Nephron (organoid): ENCODE results near the gene TIMM21.

Experiments
- H3K27ac Mint-ChIP-seq, 3 experiments: 2 replicates each; pipeline ENCODE4 v1.8.0; 2020; ENCODE audit warnings: mixed read lengths in 3 of 3, mild to moderate bottlenecking in 2 of 3, moderate library complexity in 1 of 3
- H3K27me3 Mint-ChIP-seq: 2 replicates; pipeline ENCODE4 v1.8.0; 2021; ENCODE audit warnings: low read depth, mild to moderate bottlenecking, moderate library complexity, mixed read lengths
- H3K36me3 Mint-ChIP-seq: 2 replicates; pipeline ENCODE4 v1.8.0; 2020; ENCODE audit warnings: low read depth, mixed read lengths
- H3K4me1 Mint-ChIP-seq: 2 replicates; pipeline ENCODE4 v1.8.0; 2020; ENCODE audit warnings: mixed read lengths
- H3K4me3 Mint-ChIP-seq, 3 experiments: 2 replicates each; pipeline ENCODE4 v1.8.0; 2020; ENCODE audit warnings: mild to moderate bottlenecking in 3 of 3, mixed read lengths in 3 of 3, moderate library complexity in 2 of 3
- H3K9me3 Mint-ChIP-seq: 2 replicates; pipeline ENCODE4 v1.8.0; 2020; ENCODE audit warnings: mixed read lengths
- TF ChIP-seq, protein P1 (sequence below), 3 experiments: fragments of 200-600 bp; sonication (generic); IDR thresholded peaks; one replicate each; pipeline ENCODE4 v1.5.0; 2021; ENCODE audit warnings: antibody characterized with exemption in 3 of 3; ENCODE audit not compliant: unreplicated experiment in 3 of 3

TIMM21 gene

DNA sequence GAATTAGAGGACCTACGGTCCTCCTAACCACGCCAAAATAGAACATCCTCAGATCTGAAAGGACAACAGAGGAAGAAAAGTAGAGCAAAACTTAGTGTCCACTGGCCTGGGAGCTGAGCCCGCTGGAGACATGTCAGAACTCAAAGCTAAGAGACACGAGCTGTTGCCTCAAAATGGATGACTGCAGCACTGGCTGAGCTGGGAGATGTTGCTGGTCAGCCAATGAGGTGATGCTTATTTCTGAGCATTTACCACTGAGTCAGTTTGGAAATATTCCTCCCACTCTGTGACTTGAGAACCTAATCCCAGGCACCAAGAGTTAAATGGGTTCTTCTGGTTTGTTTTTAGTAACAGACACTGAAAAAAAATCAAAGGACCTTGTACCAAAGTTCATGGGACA is 33.3 kb upstream of the TIMM21 start:
- H3K9me3 Mint-ChIP-seq = peaks cover 17% of the 10 kb centered on the region
- H3K36me3 Mint-ChIP-seq = peaks cover 12% of the 10 kb centered on the region
- peaks cover 23% of the 10 kb centered on the region for H3K4me1 Mint-ChIP-seq
- TF ChIP-seq, protein P1, sequence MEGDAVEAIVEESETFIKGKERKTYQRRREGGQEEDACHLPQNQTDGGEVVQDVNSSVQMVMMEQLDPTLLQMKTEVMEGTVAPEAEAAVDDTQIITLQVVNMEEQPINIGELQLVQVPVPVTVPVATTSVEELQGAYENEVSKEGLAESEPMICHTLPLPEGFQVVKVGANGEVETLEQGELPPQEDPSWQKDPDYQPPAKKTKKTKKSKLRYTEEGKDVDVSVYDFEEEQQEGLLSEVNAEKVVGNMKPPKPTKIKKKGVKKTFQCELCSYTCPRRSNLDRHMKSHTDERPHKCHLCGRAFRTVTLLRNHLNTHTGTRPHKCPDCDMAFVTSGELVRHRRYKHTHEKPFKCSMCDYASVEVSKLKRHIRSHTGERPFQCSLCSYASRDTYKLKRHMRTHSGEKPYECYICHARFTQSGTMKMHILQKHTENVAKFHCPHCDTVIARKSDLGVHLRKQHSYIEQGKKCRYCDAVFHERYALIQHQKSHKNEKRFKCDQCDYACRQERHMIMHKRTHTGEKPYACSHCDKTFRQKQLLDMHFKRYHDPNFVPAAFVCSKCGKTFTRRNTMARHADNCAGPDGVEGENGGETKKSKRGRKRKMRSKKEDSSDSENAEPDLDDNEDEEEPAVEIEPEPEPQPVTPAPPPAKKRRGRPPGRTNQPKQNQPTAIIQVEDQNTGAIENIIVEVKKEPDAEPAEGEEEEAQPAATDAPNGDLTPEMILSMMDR (IDR thresholded peaks at IDR 0.05; ENCODE audit: unreplicated experiment in 3 of 3) = no peak
- peak overlapping the region in 2 of 3 experiments; percentile 24 for H3K27ac Mint-ChIP-seq
- H3K27me3 Mint-ChIP-seq = no peaks in the 10 kb centered on the region
- no peak overlapping the region for H3K4me3 Mint-ChIP-seq

DNA sequence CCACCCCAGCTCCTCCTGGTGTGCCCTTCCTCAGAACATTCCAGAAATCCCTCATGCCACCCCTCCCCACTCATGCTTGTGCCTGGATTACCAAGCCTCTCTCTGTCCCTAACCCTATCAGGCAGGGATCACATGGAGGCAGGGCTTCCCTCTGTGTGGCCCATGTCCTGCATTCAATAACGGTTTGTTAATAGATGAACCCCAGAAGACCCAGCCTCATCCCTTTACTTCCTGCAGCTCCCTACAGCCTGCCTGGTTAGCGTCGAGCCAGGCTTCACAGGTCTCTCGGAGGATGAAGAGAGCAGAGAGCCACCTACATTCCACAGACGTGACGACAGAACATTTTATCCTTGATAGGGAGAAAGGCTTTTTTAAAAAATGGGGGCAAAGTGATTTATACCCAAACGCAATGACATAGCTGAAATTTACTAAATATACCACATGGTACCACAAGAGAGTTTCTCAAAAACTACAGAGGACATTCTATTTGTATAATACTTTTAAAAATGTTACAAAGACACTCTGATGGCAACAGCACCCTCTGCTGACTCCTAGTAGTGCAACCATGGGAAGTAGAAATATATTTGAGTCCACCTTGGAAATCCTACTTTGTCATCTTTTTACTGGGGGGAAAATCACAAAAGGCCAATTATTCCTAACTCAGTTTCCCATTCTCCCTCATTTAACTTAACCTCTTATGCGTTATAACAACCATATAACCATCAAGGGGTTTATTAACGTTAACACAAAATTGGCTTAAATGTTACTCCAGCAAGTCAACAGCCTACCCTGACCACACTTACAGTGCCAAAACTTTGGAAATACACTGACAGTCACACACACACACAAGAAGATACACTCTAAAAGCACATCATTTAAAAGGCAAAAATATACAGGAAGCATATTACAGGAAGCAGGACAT is 31.4 kb upstream of the TIMM21 start:
- Mint-ChIP-seq H3K27ac (no peak overlapping the region), H3K27me3 (no peaks in the 10 kb centered on the region), H3K4me1 (peaks cover 23% of the 10 kb centered on the region), H3K36me3 (peaks cover 4% of the 10 kb centered on the region), H3K4me3 (no peak overlapping the region), H3K9me3 (peaks cover 9% of the 10 kb centered on the region)
- TF ChIP-seq, protein P1 (IDR thresholded peaks at IDR 0.05; ENCODE audit: unreplicated experiment in 3 of 3) = peak; percentile 73 to 77 (median 74)

DNA sequence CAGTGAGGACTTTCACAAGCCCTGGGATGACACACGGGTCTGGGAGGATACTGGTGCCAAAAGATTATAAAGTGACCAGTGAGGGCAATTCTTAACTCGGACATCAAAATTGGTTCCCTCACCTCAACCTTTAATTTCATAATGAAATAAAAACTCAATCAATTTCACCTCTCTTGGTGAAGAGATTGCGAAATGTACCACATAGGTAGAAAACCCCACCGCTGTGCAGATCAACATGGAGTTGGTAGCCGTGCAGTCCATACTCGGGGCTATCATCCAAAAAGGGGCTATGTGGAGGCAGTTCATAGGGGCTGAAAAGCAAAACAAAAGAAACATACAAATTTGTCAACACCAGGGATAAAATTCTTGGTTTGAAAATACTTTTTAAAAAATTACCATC is 25.1 kb upstream of the TIMM21 start:
- peaks cover 28% of the 10 kb centered on the region for H3K4me1 Mint-ChIP-seq
- TF ChIP-seq, protein P1 (IDR thresholded peaks at IDR 0.05; ENCODE audit: unreplicated experiment in 3 of 3) = no peak

DNA sequence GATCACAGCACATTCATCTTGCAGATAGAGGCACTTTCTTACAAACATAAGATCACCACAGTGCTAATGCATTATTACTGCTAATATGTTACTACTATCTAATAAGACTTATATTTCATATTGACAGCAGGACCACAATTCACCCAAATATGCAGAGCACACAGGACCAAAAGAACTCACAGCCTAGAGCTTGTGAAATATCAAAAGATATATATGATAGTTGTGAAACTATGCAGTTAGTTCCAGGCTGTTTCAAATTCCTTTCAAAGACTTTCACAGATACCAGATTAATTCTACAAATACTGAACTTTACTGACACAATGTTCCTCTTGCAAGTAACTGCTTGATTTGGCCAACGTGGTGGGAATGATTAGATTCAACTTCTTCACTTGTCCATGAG is 23.7 kb upstream of the TIMM21 start:
- Mint-ChIP-seq H3K27ac (no peak overlapping the region), H3K4me3 (peak overlapping the region in 1 of 3 experiments; percentile 11), H3K36me3 (no peaks in the 10 kb centered on the region), H3K27me3 (no peaks in the 10 kb centered on the region), H3K9me3 (no peaks in the 10 kb centered on the region), H3K4me1 (peaks cover 30% of the 10 kb centered on the region)
- TF ChIP-seq, protein P1 (IDR thresholded peaks at IDR 0.05; ENCODE audit: unreplicated experiment in 3 of 3) = no peak

More for the DNA sequence above, 25.1 kb upstream of the TIMM21 start:
- Mint-ChIP-seq H3K36me3 (no peaks in the 10 kb centered on the region), H3K27me3 (no peaks in the 10 kb centered on the region), H3K27ac (no peak overlapping the region), H3K4me3 (no peak overlapping the region), H3K9me3 (no peaks in the 10 kb centered on the region)

DNA sequence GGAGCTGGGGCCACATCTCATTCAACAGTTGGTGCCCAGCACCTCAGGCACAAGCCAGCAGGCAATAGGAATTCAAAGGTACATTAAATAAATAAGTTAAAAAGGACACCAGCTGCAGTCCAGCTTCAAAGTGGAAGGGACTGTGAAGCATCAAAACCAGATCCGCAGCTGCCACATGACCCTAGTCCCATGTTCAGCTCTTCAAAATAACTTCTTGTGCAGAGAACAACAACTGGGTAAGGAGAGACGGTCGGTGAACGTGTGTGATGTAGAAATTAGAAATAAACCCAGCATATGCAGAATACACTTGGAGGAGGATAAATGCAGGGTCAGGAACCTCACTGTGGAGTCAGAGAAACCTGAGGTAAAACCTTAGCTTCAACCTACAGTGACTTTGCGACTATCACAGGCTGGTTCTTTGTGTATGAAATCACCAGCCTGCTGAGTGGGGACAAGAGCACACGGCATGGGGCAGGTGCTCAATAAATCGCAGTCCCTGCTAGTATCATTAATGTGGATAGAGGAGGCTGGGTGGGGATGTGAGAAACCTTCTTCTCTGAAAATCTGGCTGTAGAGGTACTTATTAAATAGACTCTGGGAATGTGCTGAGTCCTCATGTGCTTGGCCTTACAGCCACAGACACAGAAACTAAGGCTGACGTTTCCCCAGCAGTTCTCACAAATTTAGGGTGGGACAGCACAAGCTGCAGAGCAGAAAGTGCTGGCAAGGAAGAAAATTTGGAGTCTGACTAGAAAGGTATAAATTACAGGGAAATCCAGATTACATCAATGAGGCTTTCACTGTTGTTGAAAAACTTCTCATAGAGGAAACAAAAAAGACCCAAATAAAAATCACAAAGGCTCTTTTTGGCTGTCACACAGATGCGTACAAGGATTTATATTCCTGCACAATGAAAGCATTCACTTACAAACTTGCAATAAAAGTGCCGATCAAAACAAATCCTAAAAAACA is 21.4 kb upstream of the TIMM21 start:
- H3K36me3 Mint-ChIP-seq = no peaks in the 10 kb centered on the region
- H3K4me3 Mint-ChIP-seq = peak overlapping the region in 1 of 3 experiments; percentile 36
- H3K27me3 Mint-ChIP-seq = no peaks in the 10 kb centered on the region
- TF ChIP-seq, protein P1 (IDR thresholded peaks at IDR 0.05; ENCODE audit: unreplicated experiment in 3 of 3) = no peak
- H3K4me1 Mint-ChIP-seq = peaks cover 31% of the 10 kb centered on the region
- no peaks in the 10 kb centered on the region for H3K9me3 Mint-ChIP-seq
- H3K27ac Mint-ChIP-seq = peak overlapping the region; percentile 56 to 71 (median 64)
